Endothelial cell of umbilical vein (primary cell): ENCODE measurements around the gene STK11IP. TPM values are rescaled to one million over a fixed set of nuclear protein-coding genes. Genes with fewer than 3 reads are reported as not detected.

Experiments
- BruUV-seq: library from RNA; stranded (reverse); fragments of 400-500 nt; replicated peaks from 2 replicates; lab custom pipeline; 2021; lab: Mats Ljungman, UMichigan
- CTCF ChIA-PET: fragments of 300-600, 350-600 bp; sonication (Branson Sonifier 250); formaldehyde crosslinking; loops from one replicate; lab custom pipeline; 2021; ENCODE audit warnings: antibody characterized with exemption, inconsistent platforms; lab: Charles Lee
- POLR2A ChIA-PET: fragments of 300-600, 350-600 bp; sonication (Branson Sonifier 250); formaldehyde crosslinking; loops from one replicate; lab custom pipeline; 2021; ENCODE audit warnings: antibody characterized with exemption, inconsistent platforms; lab: Charles Lee
- DNase-seq: peaks from one replicate; pipeline ENCODE4 v3.0.0-alpha.2; 2011; ENCODE audit warnings: low read depth, low spot score
- FAIRE-seq: peaks from 2 replicates; lab custom pipeline; 2011; peaks lifted over from hg19 to GRCh38; lab: Jason Lieb, UNC
- H2AFZ ChIP-seq: 2 replicates; pipeline ENCODE4 v1.6.0; 2012; ENCODE audit warnings: low read depth, low read length, control low read depth, inconsistent platforms
- H3K27ac ChIP-seq: 2 replicates; pipeline ENCODE4 v1.5.1; 2011; ENCODE audit warnings: low read depth, mild to moderate bottlenecking, control low read depth, low read length, moderate library complexity; ENCODE audit not compliant: insufficient read depth
- H3K27me3 ChIP-seq, 2 experiments: 2 replicates each; pipeline versions ENCODE4 v1.6.0 to v1.6.1; 2011; ENCODE audit warnings: low read length in 2 of 2, mixed read lengths in 1 of 2; ENCODE audit not compliant: control insufficient read depth in 2 of 2, insufficient read depth in 2 of 2
- H3K36me3 ChIP-seq, 2 experiments: 2 replicates in 1 of 2; 3 replicates in 1 of 2; pipeline ENCODE4 v1.5.1; 2011; ENCODE audit warnings: low read length in 2 of 2, mild to moderate bottlenecking in 1 of 2, moderate library complexity in 1 of 2; ENCODE audit not compliant: control insufficient read depth in 2 of 2, insufficient read depth in 2 of 2; ENCODE audit errors: extremely low read depth in 1 of 2
- H3K4me1 ChIP-seq: 3 replicates; pipeline ENCODE4 v1.5.1; 2011; ENCODE audit warnings: mild to moderate bottlenecking, low read length; ENCODE audit not compliant: control insufficient read depth, insufficient read depth; ENCODE audit errors: extremely low read depth
- H3K4me2 ChIP-seq: 2 replicates; pipeline ENCODE4 v1.6.1; 2011; ENCODE audit warnings: low read length, control low read depth, mixed read lengths; ENCODE audit not compliant: insufficient read depth
- H3K4me3 ChIP-seq, 3 experiments: fragments of 200-600 bp in 1 of 3; sonication (generic), shearing (Covaris generic) in 1 of 3; replicated peaks in 1 of 3; 2 replicates each; pipeline ENCODE4 v1.5.1; 2011 to 2016; ENCODE audit warnings: control low read depth in 3 of 3, low read length in 3 of 3, mild to moderate bottlenecking in 2 of 3, inconsistent platforms in 1 of 3, low read depth in 1 of 3, moderate library complexity in 1 of 3; ENCODE audit not compliant: insufficient read depth in 1 of 3
- H3K79me2 ChIP-seq: 2 replicates; pipeline ENCODE4 v1.6.0; 2012; ENCODE audit warnings: low read length, inconsistent platforms; ENCODE audit not compliant: control insufficient read depth, insufficient read depth
- H3K9ac ChIP-seq: replicated peaks from 2 replicates; pipeline ENCODE3; 2011; ENCODE audit warnings: low read length, control low read depth; ENCODE audit not compliant: insufficient read depth; ENCODE audit errors: extremely low read depth
- H3K9me1 ChIP-seq: replicated peaks from 3 replicates; pipeline ENCODE4 v1.6.0; 2011; ENCODE audit warnings: mild to moderate bottlenecking, low read length; ENCODE audit not compliant: control insufficient read depth, insufficient read depth; ENCODE audit errors: extremely low read depth
- H3K9me3 ChIP-seq: replicated peaks from 2 replicates; pipeline ENCODE4 v1.5.1; 2012; ENCODE audit warnings: low read length, inconsistent platforms; ENCODE audit not compliant: control insufficient read depth, insufficient read depth
- H4K20me1 ChIP-seq: replicated peaks from 2 replicates; pipeline ENCODE3; 2011; ENCODE audit warnings: mild to moderate bottlenecking, low read length; ENCODE audit not compliant: control insufficient read depth, insufficient read depth; ENCODE audit errors: extremely low read depth
- EZH2 ChIP-seq: IDR thresholded peaks from 2 replicates; pipeline ENCODE4 v1.6.1; 2012; ENCODE audit warnings: borderline replicate concordance, low read depth, mild to moderate bottlenecking, moderate library complexity, low read length, inconsistent platforms; ENCODE audit not compliant: severe bottlenecking
- FOS ChIP-seq: IDR thresholded peaks from 2 replicates; pipeline ENCODE4 v1.6.1; 2011; ENCODE audit warnings: mild to moderate bottlenecking, low read length, moderate library complexity, borderline replicate concordance; ENCODE audit not compliant: insufficient read depth
- GATA2 ChIP-seq: IDR thresholded peaks from 2 replicates; pipeline ENCODE4 v1.7.0; 2011; ENCODE audit warnings: low read depth, mild to moderate bottlenecking, moderate library complexity, mixed read lengths, low read length; ENCODE audit not compliant: insufficient read length, insufficient read depth
- JUN ChIP-seq: IDR thresholded peaks from 2 replicates; pipeline ENCODE4 v1.6.1; 2011; ENCODE audit warnings: borderline replicate concordance, low read depth; ENCODE audit not compliant: insufficient read length, insufficient read depth
- MYC ChIP-seq: IDR thresholded peaks from one replicate; pipeline ENCODE4 v1.6.1; 2011; ENCODE audit warnings: mild to moderate bottlenecking, low read depth, low read length
- POLR2A ChIP-seq: IDR thresholded peaks from 2 replicates; pipeline ENCODE4 v1.6.1; 2012; ENCODE audit warnings: low read depth, mild to moderate bottlenecking, control low read depth, low read length
- POLR2AphosphoS5 ChIP-seq: IDR thresholded peaks from 2 replicates; pipeline ENCODE4 v1.6.1; 2012; ENCODE audit warnings: low read depth, mild to moderate bottlenecking, control low read depth, low read length, moderate library complexity; ENCODE audit not compliant: insufficient read depth
- dilution Hi-C: fragments of 300-500 bp; cut with MboI; formaldehyde crosslinking; loops from one replicate; pipeline ENCODE4 v1.15.0; 2019; ENCODE audit warnings: low sequenced_read_pairs; ENCODE audit not compliant: extremely low pct_ligation_motif_present
- intact Hi-C: fragments of 100-400 bp; cut with micrococcal nuclease; formaldehyde crosslinking; loops from one replicate; pipeline ENCODE4 v1.10.0; 2022
- polyA plus RNA-seq, 4 experiments: library from polyadenylated mRNA; depleted of rRNA in 3 of 4; stranded (reverse) in 3 of 4; unstranded in 1 of 4; fragments of >200 nt; gene quantifications; 2 replicates each; pipeline versions ENCODE4 v1.2.1 to v1.2.3, GENCODE V29; 2011 to 2012; ENCODE audit warnings: missing spikeins in 1 of 4
- total RNA-seq: library from RNA; stranded (reverse); gene quantifications from 2 replicates; pipeline ENCODE4 v1.2.3, GENCODE V29; 2021
- TF ChIP-seq, protein P1 (sequence below), 2 donors: IDR thresholded peaks; 1 replicate in 1 of 2; 2 replicates in 1 of 2; pipeline ENCODE4 v1.5.1; 2011; ENCODE audit warnings: low read length in 2 of 2, mild to moderate bottlenecking in 2 of 2, moderate library complexity in 2 of 2, control low read depth in 1 of 2, inconsistent platforms in 1 of 2, low read depth in 1 of 2; ENCODE audit not compliant: insufficient read depth in 1 of 2; ENCODE audit errors: extremely low read depth in 1 of 2
- TF ChIP-seq, protein P2 (sequence below): IDR thresholded peaks from 2 replicates; pipeline ENCODE4 v1.6.1; 2011; ENCODE audit not compliant: insufficient read depth, insufficient read length

The STK11IP gene
- total and polyA plus RNA-seq, 2 donors (not counting 3 experiments of a cell fraction or from before 2014, with no cell fraction given) = 17.7 to 19.2 TPM

DNA sequence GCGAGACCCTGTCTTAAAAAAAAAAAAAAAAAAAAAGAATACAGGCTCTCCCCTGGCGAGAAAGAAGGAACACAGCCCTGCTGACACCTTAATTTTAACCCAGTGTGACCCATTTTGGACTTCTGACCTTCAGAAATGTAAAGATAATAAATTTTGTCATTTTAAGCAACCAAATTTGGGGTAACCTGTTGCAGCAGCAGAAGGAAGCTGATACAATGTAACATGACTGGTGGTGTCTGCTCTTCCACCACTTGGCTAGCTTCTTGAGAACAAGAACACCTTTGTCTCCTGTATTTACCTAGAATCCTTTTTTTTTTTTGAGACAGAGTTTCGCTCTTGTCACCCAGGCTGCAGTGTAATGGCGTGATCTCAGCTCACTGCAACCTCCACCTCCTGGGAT is 6.6 kb upstream of the STK11IP start:
- H3K9me3 ChIP-seq = no peaks in the 10 kb centered on the region
- no peak for FAIRE-seq
- CTCF ChIA-PET = interaction anchor here (1.0 to 1.9 kb wide), 2 partner anchors 30 to 50 kb away, joined by 3 to 7 read pairs; no protein-coding TSS in a partner anchor
- intact Hi-C loops = no loop called here
- no TSS peak for BruUV-seq
- no peak overlapping the region for H2AFZ ChIP-seq
- H3K36me3 ChIP-seq = no peaks in the 10 kb centered on the region
- no peaks in the 10 kb centered on the region for H3K79me2 ChIP-seq
- no peaks in the 10 kb centered on the region for H3K9me1 ChIP-seq
- TF ChIP-seq GATA2 (no peak), POLR2A (no peak), POLR2AphosphoS5 (no peak), FOS (no peak), JUN (no peak), MYC (no peak), EZH2 (no peak)
- TF ChIP-seq, protein P1, sequence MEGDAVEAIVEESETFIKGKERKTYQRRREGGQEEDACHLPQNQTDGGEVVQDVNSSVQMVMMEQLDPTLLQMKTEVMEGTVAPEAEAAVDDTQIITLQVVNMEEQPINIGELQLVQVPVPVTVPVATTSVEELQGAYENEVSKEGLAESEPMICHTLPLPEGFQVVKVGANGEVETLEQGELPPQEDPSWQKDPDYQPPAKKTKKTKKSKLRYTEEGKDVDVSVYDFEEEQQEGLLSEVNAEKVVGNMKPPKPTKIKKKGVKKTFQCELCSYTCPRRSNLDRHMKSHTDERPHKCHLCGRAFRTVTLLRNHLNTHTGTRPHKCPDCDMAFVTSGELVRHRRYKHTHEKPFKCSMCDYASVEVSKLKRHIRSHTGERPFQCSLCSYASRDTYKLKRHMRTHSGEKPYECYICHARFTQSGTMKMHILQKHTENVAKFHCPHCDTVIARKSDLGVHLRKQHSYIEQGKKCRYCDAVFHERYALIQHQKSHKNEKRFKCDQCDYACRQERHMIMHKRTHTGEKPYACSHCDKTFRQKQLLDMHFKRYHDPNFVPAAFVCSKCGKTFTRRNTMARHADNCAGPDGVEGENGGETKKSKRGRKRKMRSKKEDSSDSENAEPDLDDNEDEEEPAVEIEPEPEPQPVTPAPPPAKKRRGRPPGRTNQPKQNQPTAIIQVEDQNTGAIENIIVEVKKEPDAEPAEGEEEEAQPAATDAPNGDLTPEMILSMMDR (IDR thresholded peaks at IDR 0.05; ENCODE audit: extremely low read depth in 1 of 2, insufficient read depth in 1 of 2, low read depth in 1 of 2, low read length in 2 of 2) = no peak
- TF ChIP-seq, protein P2, sequence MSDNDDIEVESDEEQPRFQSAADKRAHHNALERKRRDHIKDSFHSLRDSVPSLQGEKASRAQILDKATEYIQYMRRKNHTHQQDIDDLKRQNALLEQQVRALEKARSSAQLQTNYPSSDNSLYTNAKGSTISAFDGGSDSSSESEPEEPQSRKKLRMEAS = no peak
- DNase-seq = no peak
- dilution Hi-C loops = no loop called here
- H3K27ac ChIP-seq = no peak overlapping the region
- POLR2A ChIA-PET = interaction anchor here (0.7 kb wide), 1 partner anchor 41 kb away, joined by 3 read pairs; no protein-coding TSS in a partner anchor
- H3K4me2 ChIP-seq = no peak overlapping the region
- H3K27me3 ChIP-seq = peaks cover 4 to 5% of the 10 kb centered on the region in 2 experiments
- no peaks in the 10 kb centered on the region for H4K20me1 ChIP-seq
- no peak overlapping the region for H3K4me3 ChIP-seq
- no peak overlapping the region for H3K9ac ChIP-seq
- no peaks in the 10 kb centered on the region for H3K4me1 ChIP-seq
